ENCODE data around the gene FYB1. TPM values are rescaled to one million over a fixed set of nuclear protein-coding genes. Genes with fewer than 3 reads are reported as not detected.

The FYB1 gene
- total RNA-seq, 1 experiment from 2014 or later: 0.12 TPM

- H3K27me3 Mint-ChIP-seq (ENCODE audit: insufficient read depth, unreplicated experiment): no peaks in the 10 kb centered on the region
- H3K36me3 Mint-ChIP-seq (ENCODE audit: insufficient read depth, unreplicated experiment): no peaks in the 10 kb centered on the region
- ChIA-PET POLR2A (interaction anchor here (0.6 to 1.4 kb wide), 6 partner anchors 25 to 148 kb away, joined by 3 to 5 read pairs (median 3); no protein-coding TSS in a partner anchor), CTCF (interaction anchor here (0.6 to 7.6 kb wide), 5 partner anchors 15 to 66 kb away, joined by 3 to 223 read pairs (median 3); no protein-coding TSS in a partner anchor)
- H3K9me3 Mint-ChIP-seq (ENCODE audit: unreplicated experiment): no peaks in the 10 kb centered on the region
- intact Hi-C loops (cut with micrococcal nuclease): no loop called here
- no peak overlapping the region for H3K4me3 Mint-ChIP-seq (ENCODE audit: unreplicated experiment)
- BruUV-seq (replicated peaks): no TSS peak
- H3K4me1 Mint-ChIP-seq (ENCODE audit: insufficient read depth, unreplicated experiment): peaks cover 37% of the 10 kb centered on the region
- DNase-seq (ENCODE audit: unreplicated experiment): no peak
- no peak overlapping the region for H3K27ac Mint-ChIP-seq (ENCODE audit: low read depth, unreplicated experiment)
- no peak for TF ChIP-seq CTCF (IDR thresholded peaks at IDR 0.05; ENCODE audit: unreplicated experiment)
Measured at GRCh38 chr5:39220280-39221030, 1.1 kb upstream of the FYB1 start.

GRCh38 chr5:39218482-39219402 is 621 bp downstream of the FYB1 start:
- BruUV-seq (replicated peaks): no TSS peak
- Mint-ChIP-seq H3K27me3 (ENCODE audit: insufficient read depth, unreplicated experiment) (no peaks in the 10 kb centered on the region), H3K4me1 (ENCODE audit: insufficient read depth, unreplicated experiment) (peaks cover 25% of the 10 kb centered on the region), H3K4me3 (ENCODE audit: unreplicated experiment) (peak overlapping the region; percentile 41), H3K36me3 (ENCODE audit: insufficient read depth, unreplicated experiment) (no peaks in the 10 kb centered on the region), H3K27ac (ENCODE audit: low read depth, unreplicated experiment) (peak overlapping the region; percentile 27), H3K9me3 (ENCODE audit: unreplicated experiment) (no peaks in the 10 kb centered on the region)
- TF ChIP-seq CTCF (IDR thresholded peaks at IDR 0.05; ENCODE audit: unreplicated experiment): no peak
- intact Hi-C loops (cut with micrococcal nuclease): loop anchor here (2.0 to 10.0 kb wide), 5 partner anchors 146 to 352 kb away; partner anchors contain the start of gene RICTOR
- CTCF ChIA-PET: interaction anchor here (0.5 to 7.6 kb wide), 36 partner anchors 8 to 960 kb away, joined by 3 to 223 read pairs (median 5); no protein-coding TSS in a partner anchor
- no peak for DNase-seq (ENCODE audit: unreplicated experiment)
- POLR2A ChIA-PET: interaction anchor here (0.6 to 2.1 kb wide), 12 partner anchors 13 to 144 kb away, joined by 3 to 9 read pairs (median 4); no protein-coding TSS in a partner anchor

DNA sequence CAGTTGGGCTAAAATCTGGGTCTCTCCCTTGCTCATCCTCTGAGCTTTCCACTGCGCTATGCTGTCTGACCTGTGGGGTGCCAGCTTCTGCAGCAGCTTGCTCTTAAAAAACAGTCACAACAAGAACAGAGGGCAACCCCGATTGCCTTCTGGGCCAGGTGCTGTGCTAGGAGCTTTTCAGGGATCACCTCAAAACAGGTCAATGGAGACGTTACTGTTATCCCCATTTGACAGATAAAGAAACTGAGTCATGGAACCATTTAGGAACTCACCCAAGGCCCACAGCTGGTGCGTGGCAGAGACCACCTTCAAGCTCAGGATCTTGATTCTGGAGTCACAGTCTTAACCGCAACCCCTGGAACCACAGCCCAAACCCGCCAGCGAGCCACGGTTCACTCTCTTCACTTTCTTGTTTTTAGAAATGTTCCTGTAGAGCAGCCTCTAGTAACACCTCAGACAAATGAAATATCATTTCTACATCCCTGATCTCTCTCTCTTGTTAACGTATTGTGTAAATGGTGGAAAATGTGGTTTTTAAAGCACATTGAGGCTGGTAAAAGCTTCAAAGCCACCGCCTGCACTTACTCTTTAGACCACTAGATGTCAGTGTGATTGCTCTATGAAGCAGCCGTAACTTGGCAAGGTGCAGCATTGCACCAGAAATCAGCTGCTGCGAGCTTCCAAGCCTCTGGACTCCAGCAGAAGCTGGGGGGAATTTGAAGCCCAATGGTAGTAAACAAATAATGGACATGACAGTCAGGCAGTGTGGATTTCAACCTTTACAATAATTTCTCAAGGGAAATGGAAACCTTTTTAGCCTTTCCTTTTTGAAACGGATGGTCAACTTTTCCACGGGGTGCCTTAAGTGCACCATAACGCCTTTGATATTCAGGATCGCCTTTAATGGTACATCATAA is 1.7 kb downstream of the FYB1 start:
- no peak overlapping the region for H3K27ac Mint-ChIP-seq (ENCODE audit: low read depth, unreplicated experiment)
- H3K27me3 Mint-ChIP-seq (ENCODE audit: insufficient read depth, unreplicated experiment): no peaks in the 10 kb centered on the region
- ChIA-PET CTCF (interaction anchor here (0.5 to 7.6 kb wide), 46 partner anchors 9 to 961 kb away, joined by 3 to 223 read pairs (median 4); no protein-coding TSS in a partner anchor), POLR2A (interaction anchor here (0.8 to 2.1 kb wide), 8 partner anchors 14 to 143 kb away, joined by 3 to 9 read pairs (median 5); no protein-coding TSS in a partner anchor)
- peak; percentile 89 for TF ChIP-seq CTCF (IDR thresholded peaks at IDR 0.05; ENCODE audit: unreplicated experiment)
- H3K4me1 Mint-ChIP-seq (ENCODE audit: insufficient read depth, unreplicated experiment): peaks cover 22% of the 10 kb centered on the region
- H3K9me3 Mint-ChIP-seq (ENCODE audit: unreplicated experiment): no peaks in the 10 kb centered on the region
- peak; percentile 83 for DNase-seq (ENCODE audit: unreplicated experiment)
- intact Hi-C loops (cut with micrococcal nuclease): loop anchor here (1.0 to 10.0 kb wide), 8 partner anchors 66 to 353 kb away; partner anchors contain the start of gene RICTOR
- no peak overlapping the region for H3K4me3 Mint-ChIP-seq (ENCODE audit: unreplicated experiment)
- no peaks in the 10 kb centered on the region for H3K36me3 Mint-ChIP-seq (ENCODE audit: insufficient read depth, unreplicated experiment)
- no TSS peak for BruUV-seq (replicated peaks)

Measured in MCF 10A (cell line).